UCSD-AML1 (cell line): Measurements from ENCODE around the gene ZNF511.

ENCODE experiments used
- DNase-seq: peaks from one replicate; lab custom pipeline; 2025; ENCODE audit not compliant: unreplicated experiment; lab: John Stamatoyannopoulos, UW

The ZNF511 gene

DNA sequence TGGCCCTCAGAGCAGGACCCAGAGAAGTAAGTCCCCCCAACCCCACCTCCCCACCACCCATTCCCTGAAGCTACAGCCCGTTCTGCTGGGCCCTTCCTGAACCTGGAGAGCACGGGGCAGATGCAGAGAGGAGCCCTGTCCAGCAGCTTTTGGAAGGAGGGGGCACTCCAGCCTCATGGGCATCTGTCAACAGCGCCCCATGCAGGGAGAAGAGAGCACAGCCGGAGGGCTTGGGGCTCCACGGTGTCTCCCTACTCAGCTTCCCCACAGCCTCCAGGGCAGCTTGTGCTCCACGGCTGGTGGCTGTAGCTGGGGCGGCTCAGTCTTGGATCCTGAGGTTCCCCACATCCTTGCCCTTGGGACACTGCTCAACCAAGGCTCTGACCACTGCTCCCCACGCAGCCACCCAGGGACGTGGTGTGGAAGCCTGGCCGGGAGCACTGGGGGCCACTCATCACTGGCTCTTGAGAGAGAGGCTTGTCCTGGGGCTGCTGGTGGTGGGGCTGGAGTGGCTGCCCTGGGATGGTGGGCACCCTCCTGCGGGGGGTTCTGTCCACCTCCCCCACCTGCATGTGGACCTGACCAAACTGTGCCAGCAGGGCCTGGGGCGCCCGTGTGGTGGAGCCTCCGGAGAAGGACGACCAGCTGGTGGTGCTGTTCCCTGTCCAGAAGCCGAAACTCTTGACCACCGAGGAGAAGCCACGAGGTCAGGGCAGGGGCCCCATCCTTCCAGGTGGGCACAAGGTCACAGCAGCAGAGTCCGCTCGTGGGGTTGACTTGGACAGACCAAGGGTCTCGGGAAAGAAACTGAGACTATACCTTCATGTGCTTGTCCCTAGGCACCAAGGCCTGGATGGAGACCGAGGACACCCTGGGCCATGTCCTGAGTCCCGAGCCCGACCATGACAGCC lies 42.9 kb downstream of the ZNF511 start:
- DNase-seq = no peak

GRCh38 chr10:133353202-133353959 lies 44.7 kb downstream of the ZNF511 start:
- DNase-seq = no peak

DNA sequence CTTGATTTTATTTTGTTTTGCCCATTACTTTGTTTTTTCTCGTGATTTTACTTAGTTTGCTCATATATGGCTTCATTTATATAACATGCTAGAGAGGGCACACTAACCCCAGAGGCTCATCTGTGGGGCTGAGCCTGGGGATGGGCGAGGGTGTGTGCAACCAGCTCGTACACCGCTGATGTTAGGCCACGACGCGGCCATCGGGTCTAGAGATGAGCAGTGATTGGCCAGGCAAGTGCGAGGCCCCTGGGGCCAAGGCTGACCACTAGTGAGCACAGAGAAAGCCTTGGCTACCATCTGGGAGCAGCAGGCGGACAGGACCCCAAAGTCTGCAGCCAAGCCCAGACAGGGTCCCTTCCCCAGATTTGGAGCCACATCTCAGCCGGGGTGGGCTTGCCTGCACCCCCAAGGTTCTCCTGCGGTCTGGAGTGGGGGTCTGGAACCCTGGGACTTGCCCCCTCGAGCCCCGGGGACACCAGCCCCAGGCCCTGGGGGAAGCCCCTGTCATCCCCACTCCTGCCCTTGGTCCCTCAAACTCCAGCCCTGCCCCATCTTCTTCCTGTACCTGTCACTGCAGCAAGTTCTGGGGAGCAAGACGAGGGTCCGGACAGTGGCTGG lies 45.4 kb downstream of the ZNF511 start:
- DNase-seq = no peak

DNA sequence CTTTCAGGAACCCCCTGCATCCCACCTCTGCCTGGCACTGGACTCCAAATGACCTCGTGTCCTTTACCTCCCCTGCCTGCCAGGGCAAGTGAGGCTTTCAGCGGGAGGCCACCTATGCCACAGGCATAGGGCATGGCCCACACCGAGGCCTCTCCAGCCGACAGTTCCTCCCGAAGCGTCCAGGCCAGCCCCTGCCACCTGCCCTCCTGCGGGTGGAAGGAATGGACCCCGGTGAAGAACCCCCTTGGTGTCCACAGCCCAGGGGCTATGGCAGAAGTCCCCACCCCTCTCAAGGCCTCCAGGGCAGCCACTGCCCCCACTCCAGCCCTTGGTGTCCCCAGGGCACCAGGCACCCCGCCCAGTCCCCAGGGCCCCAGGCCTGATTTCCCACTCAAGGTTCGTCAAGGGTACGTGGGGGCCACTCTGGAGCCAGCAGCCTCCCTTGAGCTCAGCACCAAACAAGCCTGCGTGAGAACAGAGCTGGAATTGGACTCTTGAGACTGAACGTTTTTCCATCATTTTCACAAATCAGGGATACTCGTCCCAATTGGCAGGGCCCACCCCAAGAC lies 46.0 kb downstream of the ZNF511 start:
- DNase-seq = no peak

DNA sequence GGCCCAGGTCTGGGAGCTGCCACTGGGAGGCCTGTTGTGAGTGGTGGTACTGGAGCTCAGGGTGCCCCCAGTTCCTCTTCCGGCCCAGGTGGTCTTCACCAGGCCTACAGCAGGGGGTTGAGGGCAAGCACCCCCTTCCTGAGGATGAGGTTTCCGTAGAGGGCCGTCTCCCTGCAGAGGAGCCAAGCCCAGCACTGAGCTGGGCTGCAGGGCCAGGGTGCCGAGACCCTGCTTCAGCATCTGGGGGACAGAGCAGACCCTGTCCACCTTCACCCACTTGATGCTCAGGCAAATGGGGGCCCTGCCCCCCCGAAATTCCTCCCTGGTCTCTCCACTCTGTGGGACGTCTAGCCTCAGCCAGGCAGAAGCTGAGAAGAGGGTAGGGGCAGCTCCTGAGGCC lies 46.6 kb downstream of the ZNF511 start:
- no peak for DNase-seq

- no peak for DNase-seq
Observed at GRCh38 chr10:133355991-133356390, 47.3 kb downstream of the ZNF511 start.

DNA sequence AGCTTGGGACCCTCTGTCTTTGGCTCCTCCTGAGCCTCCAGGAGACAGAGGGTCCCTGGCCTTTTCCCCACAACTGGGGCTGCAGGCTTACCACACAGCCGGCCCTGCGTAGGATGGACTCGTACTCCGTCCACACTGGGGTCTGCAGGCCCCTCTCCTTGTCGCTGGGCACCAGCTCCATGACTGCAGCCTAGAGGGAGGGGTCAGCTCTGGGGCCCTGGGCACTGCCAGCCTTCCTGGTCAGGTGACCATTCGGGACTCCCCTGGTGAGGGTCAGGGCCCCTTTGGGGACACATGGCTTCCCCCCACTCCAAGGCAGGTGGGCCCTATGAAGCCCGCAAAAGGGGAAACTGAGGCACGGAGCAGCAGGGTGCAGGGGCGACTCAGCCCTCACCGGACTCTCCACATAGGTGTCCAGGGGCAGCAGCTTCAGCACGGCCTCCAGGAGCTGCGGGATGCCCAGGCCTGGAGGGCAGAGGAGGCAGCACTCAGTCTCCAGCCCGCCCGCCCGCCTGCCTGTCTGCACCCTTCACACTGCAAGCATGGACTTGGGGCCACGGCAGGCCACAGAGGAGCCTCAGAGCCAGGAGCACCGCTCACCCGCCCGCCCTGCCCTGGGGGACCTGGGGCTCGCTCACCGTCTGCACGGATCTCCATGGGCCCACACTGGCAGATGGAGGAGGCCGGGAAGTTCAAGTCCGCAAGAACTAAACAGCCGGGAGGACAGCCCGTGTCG lies 48.0 kb downstream of the ZNF511 start:
- no peak for DNase-seq

- DNase-seq = peak; percentile 87
Observed at GRCh38 chr10:133357285-133358161, 48.8 kb downstream of the ZNF511 start, which contains the start of gene FUOM. TSS of gene FUOM (minus strand) at chr10:133358019. CDS start at chr10:133358007, 12 bp downstream.

DNA sequence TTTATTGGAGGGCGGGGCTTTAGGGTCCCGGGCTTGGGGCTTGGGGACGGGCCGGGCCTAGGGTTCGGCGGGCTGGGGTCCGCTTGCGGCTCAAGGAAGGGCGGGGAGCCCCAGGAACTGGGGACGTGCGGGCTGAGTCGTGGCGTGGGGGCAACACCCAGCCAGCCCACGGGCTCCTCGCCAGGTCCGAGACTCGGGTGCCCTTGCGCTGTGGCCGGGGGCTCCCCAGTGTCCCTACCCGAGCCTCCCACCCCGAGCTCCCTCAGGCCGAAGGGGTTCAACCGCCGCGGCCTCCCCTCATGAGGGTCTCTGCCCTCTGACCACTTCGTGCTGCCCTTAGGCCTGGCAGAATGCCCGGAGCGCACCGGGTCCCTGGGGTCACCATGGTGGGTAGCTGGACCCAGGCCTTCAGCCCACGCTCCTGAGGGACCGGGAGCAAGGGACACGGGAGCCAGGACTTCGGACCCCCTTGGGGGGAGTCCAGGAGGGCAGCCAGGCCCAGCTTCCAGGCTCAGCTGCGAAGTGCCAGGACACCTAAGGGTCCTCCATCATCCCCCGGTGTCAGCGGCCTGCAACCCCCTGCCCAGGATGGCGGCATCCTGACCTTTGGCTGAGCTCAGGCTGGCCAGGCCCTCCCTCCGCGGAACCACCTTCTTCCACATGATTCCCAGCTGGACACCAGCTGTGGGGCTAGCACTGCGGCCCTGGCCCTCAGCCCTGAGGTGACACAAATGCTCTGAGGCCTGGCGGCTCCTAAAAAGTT lies 49.6 kb downstream of the ZNF511 start:
- DNase-seq = no peak

DNA sequence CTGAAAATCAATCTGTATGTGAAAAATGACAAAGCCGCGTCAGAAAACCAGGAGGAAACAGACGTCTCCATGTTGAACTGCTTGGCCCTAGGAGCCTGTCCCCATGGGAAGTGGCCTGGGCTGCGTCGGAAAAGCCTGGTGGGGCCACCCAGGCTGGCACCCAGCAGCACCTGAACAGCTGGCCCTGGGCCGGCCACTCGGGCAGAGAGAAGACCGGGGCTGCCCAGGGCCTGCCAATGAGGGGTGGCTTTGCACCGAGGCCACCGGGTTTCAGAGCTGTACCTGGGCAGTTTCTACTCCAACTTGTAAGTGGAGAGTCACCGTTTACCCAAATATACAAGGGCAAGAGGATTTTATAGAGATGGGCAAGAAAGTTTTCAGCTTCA lies 50.2 kb downstream of the ZNF511 start:
- no peak for DNase-seq

GRCh38 chr10:133359554-133359971 lies 50.8 kb downstream of the ZNF511 start:
- DNase-seq = no peak

GRCh38 chr10:133359972-133360610 lies 51.4 kb downstream of the ZNF511 start:
- no peak for DNase-seq

DNA sequence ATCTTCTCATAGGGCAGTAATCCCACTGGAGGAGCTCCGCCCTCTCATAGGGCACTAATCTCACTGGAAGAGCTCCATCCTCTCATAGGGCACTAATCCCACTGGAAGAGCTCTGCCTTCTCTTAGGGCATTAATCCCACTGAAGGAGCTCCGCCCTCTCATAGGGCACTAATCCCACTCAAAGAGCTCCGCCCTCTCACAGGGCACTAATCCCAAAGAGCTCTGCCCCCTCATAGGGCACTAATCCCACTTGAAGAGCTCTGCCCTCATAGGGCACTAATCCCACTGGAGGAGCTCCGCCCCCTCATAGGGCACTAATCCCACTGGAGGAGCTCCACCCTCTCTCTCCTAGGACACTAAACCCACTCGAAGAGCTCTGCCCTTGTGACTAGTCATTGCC lies 52.5 kb downstream of the ZNF511 start:
- no peak for DNase-seq

DNA sequence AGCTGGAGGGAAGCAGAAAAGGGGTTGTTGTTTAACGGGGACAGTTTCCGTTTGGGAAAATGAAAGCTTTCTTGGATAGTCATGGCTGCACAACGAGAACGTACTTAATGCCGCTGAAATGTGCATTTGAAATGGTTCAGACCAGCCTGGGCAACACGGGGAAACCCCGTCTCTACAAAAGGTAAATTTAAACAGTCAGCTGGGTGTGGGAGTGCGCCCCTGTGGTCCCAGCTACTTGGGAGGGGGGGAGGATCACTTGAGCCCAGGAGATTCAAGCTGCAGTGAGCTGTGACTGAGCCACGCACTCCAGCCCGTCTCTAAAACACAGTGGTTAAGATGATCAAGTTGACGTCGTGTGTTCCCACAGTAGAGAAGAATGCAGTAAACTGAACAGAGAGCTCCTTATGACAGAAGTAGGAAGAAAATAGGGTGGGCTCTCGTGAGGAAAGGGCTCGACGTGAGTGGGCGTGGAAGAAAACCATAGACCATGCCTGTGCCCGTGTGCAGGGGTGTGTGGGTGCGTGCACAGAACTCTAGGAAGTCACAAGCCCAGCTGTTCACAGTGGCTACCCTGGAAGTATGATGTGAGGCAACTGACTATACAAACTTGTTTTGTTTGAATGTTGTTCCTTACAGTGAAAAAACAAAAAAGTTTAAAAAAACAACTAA lies 53.2 kb downstream of the ZNF511 start:
- no peak for DNase-seq
